ENCODE measurements around the gene PDSS2. TPM values are rescaled to one million over a fixed set of nuclear protein-coding genes. Genes with fewer than 3 reads are reported as not detected.

The PDSS2 gene
- total RNA-seq, 1 donor from 2014 or later: 12.4 TPM

- H3K4me3 Mint-ChIP-seq (ENCODE audit: unreplicated experiment): no peak overlapping the region
- H3K27ac Mint-ChIP-seq (ENCODE audit: unreplicated experiment): no peak overlapping the region
- no peaks in the 10 kb centered on the region for H3K27me3 Mint-ChIP-seq (ENCODE audit: unreplicated experiment)
- H3K4me1 Mint-ChIP-seq (ENCODE audit: unreplicated experiment): peaks cover 1% of the 10 kb centered on the region
- DNase-seq (ENCODE audit: extremely low spot score, unreplicated experiment): no peak
- TF ChIP-seq, protein P1, sequence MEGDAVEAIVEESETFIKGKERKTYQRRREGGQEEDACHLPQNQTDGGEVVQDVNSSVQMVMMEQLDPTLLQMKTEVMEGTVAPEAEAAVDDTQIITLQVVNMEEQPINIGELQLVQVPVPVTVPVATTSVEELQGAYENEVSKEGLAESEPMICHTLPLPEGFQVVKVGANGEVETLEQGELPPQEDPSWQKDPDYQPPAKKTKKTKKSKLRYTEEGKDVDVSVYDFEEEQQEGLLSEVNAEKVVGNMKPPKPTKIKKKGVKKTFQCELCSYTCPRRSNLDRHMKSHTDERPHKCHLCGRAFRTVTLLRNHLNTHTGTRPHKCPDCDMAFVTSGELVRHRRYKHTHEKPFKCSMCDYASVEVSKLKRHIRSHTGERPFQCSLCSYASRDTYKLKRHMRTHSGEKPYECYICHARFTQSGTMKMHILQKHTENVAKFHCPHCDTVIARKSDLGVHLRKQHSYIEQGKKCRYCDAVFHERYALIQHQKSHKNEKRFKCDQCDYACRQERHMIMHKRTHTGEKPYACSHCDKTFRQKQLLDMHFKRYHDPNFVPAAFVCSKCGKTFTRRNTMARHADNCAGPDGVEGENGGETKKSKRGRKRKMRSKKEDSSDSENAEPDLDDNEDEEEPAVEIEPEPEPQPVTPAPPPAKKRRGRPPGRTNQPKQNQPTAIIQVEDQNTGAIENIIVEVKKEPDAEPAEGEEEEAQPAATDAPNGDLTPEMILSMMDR (IDR thresholded peaks at IDR 0.05): no peak
- H3K36me3 Mint-ChIP-seq (ENCODE audit: unreplicated experiment): no peaks in the 10 kb centered on the region
- H3K9me3 Mint-ChIP-seq (ENCODE audit: unreplicated experiment): no peaks in the 10 kb centered on the region
These were observed 334.4 kb downstream of the PDSS2 start for GRCh38 chr6:107124934-107125348.

DNA sequence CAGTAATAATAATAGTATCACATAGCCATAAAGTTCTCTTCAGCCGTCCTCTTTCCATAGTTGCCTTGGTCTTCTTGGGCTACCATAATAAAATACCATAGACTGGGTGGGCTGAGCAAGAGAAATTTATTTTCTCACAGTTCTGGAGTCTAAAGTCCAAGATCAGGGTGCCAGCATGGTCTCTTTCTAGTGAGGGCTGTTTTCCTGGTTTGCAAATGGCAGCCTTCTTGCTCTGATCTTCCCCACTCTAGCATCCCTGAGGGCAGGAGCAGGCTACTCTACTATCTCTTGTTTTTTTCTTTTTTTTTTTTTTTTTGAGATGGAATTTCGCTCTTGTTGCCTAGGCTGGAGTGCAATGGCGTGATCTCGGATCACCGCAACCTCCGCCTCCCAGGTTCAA lies 335.9 kb downstream of the PDSS2 start:
- peaks cover 1% of the 10 kb centered on the region for H3K4me1 Mint-ChIP-seq (ENCODE audit: unreplicated experiment)
- H3K9me3 Mint-ChIP-seq (ENCODE audit: unreplicated experiment): no peaks in the 10 kb centered on the region
- no peaks in the 10 kb centered on the region for H3K36me3 Mint-ChIP-seq (ENCODE audit: unreplicated experiment)
- DNase-seq (ENCODE audit: extremely low spot score, unreplicated experiment): no peak
- no peak overlapping the region for H3K27ac Mint-ChIP-seq (ENCODE audit: unreplicated experiment)
- no peak overlapping the region for H3K4me3 Mint-ChIP-seq (ENCODE audit: unreplicated experiment)
- no peaks in the 10 kb centered on the region for H3K27me3 Mint-ChIP-seq (ENCODE audit: unreplicated experiment)
- TF ChIP-seq, protein P1 (IDR thresholded peaks at IDR 0.05): no peak

- H3K4me1 Mint-ChIP-seq (ENCODE audit: unreplicated experiment): peaks cover under 1% of the 10 kb centered on the region
- H3K27me3 Mint-ChIP-seq (ENCODE audit: unreplicated experiment): peaks cover under 1% of the 10 kb centered on the region
- no peaks in the 10 kb centered on the region for H3K9me3 Mint-ChIP-seq (ENCODE audit: unreplicated experiment)
- H3K36me3 Mint-ChIP-seq (ENCODE audit: unreplicated experiment): no peaks in the 10 kb centered on the region
- TF ChIP-seq, protein P1 (IDR thresholded peaks at IDR 0.05): no peak
- no peak overlapping the region for H3K4me3 Mint-ChIP-seq (ENCODE audit: unreplicated experiment)
- DNase-seq (ENCODE audit: extremely low spot score, unreplicated experiment): no peak
- H3K27ac Mint-ChIP-seq (ENCODE audit: unreplicated experiment): no peak overlapping the region
These were observed 336.6 kb downstream of the PDSS2 start for GRCh38 chr6:107122748-107123147.

- Mint-ChIP-seq H3K27ac (ENCODE audit: unreplicated experiment) (no peak overlapping the region), H3K9me3 (ENCODE audit: unreplicated experiment) (no peaks in the 10 kb centered on the region), H3K4me1 (ENCODE audit: unreplicated experiment) (peaks cover under 1% of the 10 kb centered on the region)
These were observed 337.3 kb downstream of the PDSS2 start for GRCh38 chr6:107121964-107122495.

GRCh38 chr6:107121266-107121665 lies 338.1 kb downstream of the PDSS2 start:
- Mint-ChIP-seq H3K27me3 (ENCODE audit: unreplicated experiment) (peaks cover 13% of the 10 kb centered on the region), H3K36me3 (ENCODE audit: unreplicated experiment) (no peaks in the 10 kb centered on the region)
- TF ChIP-seq, protein P1 (IDR thresholded peaks at IDR 0.05): no peak

More at GRCh38 chr6:107121964-107122495, 337.3 kb downstream of the PDSS2 start:
- no peak for DNase-seq (ENCODE audit: extremely low spot score, unreplicated experiment)
- peaks cover 7% of the 10 kb centered on the region for H3K27me3 Mint-ChIP-seq (ENCODE audit: unreplicated experiment)
- TF ChIP-seq, protein P1 (IDR thresholded peaks at IDR 0.05): no peak
- H3K36me3 Mint-ChIP-seq (ENCODE audit: unreplicated experiment): no peaks in the 10 kb centered on the region
- H3K4me3 Mint-ChIP-seq (ENCODE audit: unreplicated experiment): no peak overlapping the region

More at GRCh38 chr6:107121266-107121665, 338.1 kb downstream of the PDSS2 start:
- Mint-ChIP-seq H3K4me3 (ENCODE audit: unreplicated experiment) (no peak overlapping the region), H3K4me1 (ENCODE audit: unreplicated experiment) (peaks cover 8% of the 10 kb centered on the region), H3K27ac (ENCODE audit: unreplicated experiment) (no peak overlapping the region), H3K9me3 (ENCODE audit: unreplicated experiment) (no peaks in the 10 kb centered on the region)
- no peak for DNase-seq (ENCODE audit: extremely low spot score, unreplicated experiment)

All from osteocyte (in vitro differentiated cells).